GM06990 (cell line): Measurements from ENCODE around the gene MED9.

Source experiments
- DNase-seq: peaks from one replicate; pipeline ENCODE4 v3.0.0-alpha.2; 2011; ENCODE audit not compliant: insufficient read length; ENCODE audit errors: extremely low read depth
- H3K27me3 ChIP-seq: replicated peaks from 2 replicates; pipeline ENCODE4 v1.6.0; 2011; ENCODE audit warnings: low read length; ENCODE audit not compliant: control insufficient read depth, insufficient read depth
- H3K36me3 ChIP-seq: 2 replicates; pipeline ENCODE4 v1.5.1; 2011; ENCODE audit warnings: low read length; ENCODE audit not compliant: control insufficient read depth, insufficient read depth
- H3K4me3 ChIP-seq: replicated peaks from 2 replicates; pipeline ENCODE4 v1.5.1; 2011; ENCODE audit warnings: low read depth, mild to moderate bottlenecking, control low read depth, low read length
- CTCF ChIP-seq: IDR thresholded peaks from 2 replicates; pipeline ENCODE4 v1.5.1; 2011; ENCODE audit warnings: low read length, control low read depth, mild to moderate bottlenecking, inconsistent platforms; ENCODE audit not compliant: insufficient read depth, poor library complexity, severe bottlenecking

The MED9 gene

GRCh38 chr17:17537311-17538099 lies 60.7 kb downstream of the MED9 start:
- no peak for TF ChIP-seq CTCF
- no peak for DNase-seq
- H3K4me3 ChIP-seq: no peak overlapping the region
- no peaks in the 10 kb centered on the region for H3K27me3 ChIP-seq
- H3K36me3 ChIP-seq: no peaks in the 10 kb centered on the region

- no peak for TF ChIP-seq CTCF
- H3K4me3 ChIP-seq: no peak overlapping the region
- DNase-seq: no peak
- H3K27me3 ChIP-seq: no peaks in the 10 kb centered on the region
- no peaks in the 10 kb centered on the region for H3K36me3 ChIP-seq
Observed at GRCh38 chr17:17538417-17539391, 61.9 kb downstream of the MED9 start.

- TF ChIP-seq CTCF: no peak
- no peaks in the 10 kb centered on the region for H3K27me3 ChIP-seq
- DNase-seq: no peak
- no peak overlapping the region for H3K4me3 ChIP-seq
- H3K36me3 ChIP-seq: no peaks in the 10 kb centered on the region
Observed at GRCh38 chr17:17539591-17539990, 62.8 kb downstream of the MED9 start.

GRCh38 chr17:17540278-17540906 lies 63.6 kb downstream of the MED9 start:
- Histone ChIP-seq H3K4me3 (no peak overlapping the region), H3K36me3 (no peaks in the 10 kb centered on the region), H3K27me3 (no peaks in the 10 kb centered on the region)
- no peak for DNase-seq
- TF ChIP-seq CTCF: no peak

GRCh38 chr17:17540935-17541639 lies 64.3 kb downstream of the MED9 start:
- DNase-seq: no peak
- H3K4me3 ChIP-seq: no peak overlapping the region
- H3K36me3 ChIP-seq: no peaks in the 10 kb centered on the region
- H3K27me3 ChIP-seq: no peaks in the 10 kb centered on the region
- TF ChIP-seq CTCF: no peak
